Activated CD4-positive, alpha-beta memory T cell treated with anti-CD3 and anti-CD28 coated beads for 36 hours (primary cell): ENCODE data around the gene RPS21. TPM values are rescaled to one million over a fixed set of nuclear protein-coding genes. Genes with fewer than 3 reads are reported as not detected.

Source experiments
- CTCF ChIA-PET: fragments of 350-600 bp; sonication (Branson Sonifier 250); formaldehyde crosslinking; loops from one replicate; lab custom pipeline; 2021; ENCODE audit warnings: antibody characterized with exemption, inconsistent platforms; lab: Charles Lee
- POLR2A ChIA-PET: fragments of 350-600 bp; sonication (Branson Sonifier 250); formaldehyde crosslinking; loops from one replicate; lab custom pipeline; 2021; ENCODE audit warnings: antibody characterized with exemption; lab: Charles Lee
- DNase-seq: peaks from one replicate; pipeline ENCODE4 v3.0.0-alpha.2; 2020
- H3K27ac Mint-ChIP-seq: one replicate; pipeline ENCODE4 v1.8.0; 2021; ENCODE audit warnings: mixed read lengths
- H3K27me3 Mint-ChIP-seq: one replicate; pipeline ENCODE4 v1.8.0; 2021; ENCODE audit warnings: mixed read lengths
- H3K36me3 Mint-ChIP-seq: one replicate; pipeline ENCODE4 v1.8.0; 2021; ENCODE audit warnings: mixed read lengths
- H3K4me1 Mint-ChIP-seq: one replicate; pipeline ENCODE4 v1.8.0; 2021; ENCODE audit warnings: low read depth, mixed read lengths
- H3K4me3 Mint-ChIP-seq: one replicate; pipeline ENCODE4 v1.8.0; 2021; ENCODE audit warnings: mild to moderate bottlenecking, mixed read lengths
- H3K9me3 Mint-ChIP-seq: one replicate; pipeline ENCODE4 v1.8.0; 2021; ENCODE audit warnings: mixed read lengths
- intact Hi-C: fragments of 100-400 bp; cut with micrococcal nuclease; formaldehyde crosslinking; loops from one replicate; pipeline ENCODE4 v1.15.1; 2023
- total RNA-seq, 2 experiments: library from RNA; stranded (reverse); gene quantifications; one replicate each; pipeline ENCODE4 v1.2.3, GENCODE V29; 2021

The RPS21 gene
- total RNA-seq, 2 experiments from 2014 or later: 2,488 to 2,529 TPM

DNA sequence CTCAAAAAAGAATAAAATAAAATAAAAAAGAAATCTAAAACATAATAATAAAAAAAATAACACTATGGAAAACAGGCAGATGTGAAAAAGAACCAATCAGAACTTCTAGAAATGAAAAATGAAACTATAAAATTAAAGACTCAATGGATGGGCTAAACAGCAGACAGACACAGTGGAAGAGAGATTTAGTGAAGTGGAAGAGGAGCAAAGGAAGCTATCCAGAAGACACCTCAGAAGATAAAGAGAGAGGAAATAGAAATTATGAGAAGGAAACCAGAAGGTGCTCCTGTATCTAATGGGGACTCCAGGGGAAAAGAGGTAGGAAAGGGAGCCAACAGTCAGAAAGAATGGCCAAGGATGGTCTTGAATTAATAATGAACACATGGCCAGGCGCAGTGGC lies 38.3 kb upstream of the RPS21 start:
- ChIA-PET CTCF (no interaction called here), POLR2A (no interaction called here)
- intact Hi-C loops: no loop called here
- no peak overlapping the region for H3K27ac Mint-ChIP-seq
- no peak overlapping the region for H3K4me3 Mint-ChIP-seq
- no peak for DNase-seq
- H3K36me3 Mint-ChIP-seq: no peaks in the 10 kb centered on the region
- H3K4me1 Mint-ChIP-seq: no peaks in the 10 kb centered on the region
- peaks cover 11% of the 10 kb centered on the region for H3K9me3 Mint-ChIP-seq
- no peaks in the 10 kb centered on the region for H3K27me3 Mint-ChIP-seq

DNA sequence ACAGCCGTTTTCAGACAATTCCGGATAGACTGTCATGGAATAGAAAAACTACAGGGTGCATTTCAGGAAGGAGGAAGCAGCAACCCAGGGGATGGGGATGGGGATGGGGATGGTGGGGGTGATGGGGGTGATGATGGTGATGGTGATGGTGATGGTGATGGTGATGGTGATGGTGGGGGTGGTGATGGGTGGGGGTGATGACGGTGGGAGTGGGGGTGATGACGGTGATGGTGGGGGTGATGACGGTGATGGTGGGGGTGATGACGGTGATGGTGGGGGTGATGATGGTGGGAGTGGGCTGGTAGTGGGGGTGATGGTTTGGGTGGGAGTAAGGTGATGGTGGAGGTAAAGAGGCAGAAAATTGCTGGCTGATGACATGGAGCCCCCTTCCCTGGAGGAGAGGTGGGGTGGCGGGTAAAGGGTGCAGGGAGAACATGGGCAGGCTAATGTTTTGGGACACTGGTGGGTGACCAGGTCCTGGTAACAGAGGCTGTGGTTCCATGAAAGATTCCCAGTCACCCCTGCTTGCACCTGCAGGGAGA lies 37.3 kb upstream of the RPS21 start:
- Mint-ChIP-seq H3K4me1 (no peaks in the 10 kb centered on the region), H3K27ac (no peak overlapping the region), H3K36me3 (no peaks in the 10 kb centered on the region), H3K4me3 (no peak overlapping the region), H3K27me3 (no peaks in the 10 kb centered on the region), H3K9me3 (peaks cover 11% of the 10 kb centered on the region)
- CTCF ChIA-PET: no interaction called here
- POLR2A ChIA-PET: no interaction called here
- no peak for DNase-seq
- intact Hi-C loops: no loop called here

DNA sequence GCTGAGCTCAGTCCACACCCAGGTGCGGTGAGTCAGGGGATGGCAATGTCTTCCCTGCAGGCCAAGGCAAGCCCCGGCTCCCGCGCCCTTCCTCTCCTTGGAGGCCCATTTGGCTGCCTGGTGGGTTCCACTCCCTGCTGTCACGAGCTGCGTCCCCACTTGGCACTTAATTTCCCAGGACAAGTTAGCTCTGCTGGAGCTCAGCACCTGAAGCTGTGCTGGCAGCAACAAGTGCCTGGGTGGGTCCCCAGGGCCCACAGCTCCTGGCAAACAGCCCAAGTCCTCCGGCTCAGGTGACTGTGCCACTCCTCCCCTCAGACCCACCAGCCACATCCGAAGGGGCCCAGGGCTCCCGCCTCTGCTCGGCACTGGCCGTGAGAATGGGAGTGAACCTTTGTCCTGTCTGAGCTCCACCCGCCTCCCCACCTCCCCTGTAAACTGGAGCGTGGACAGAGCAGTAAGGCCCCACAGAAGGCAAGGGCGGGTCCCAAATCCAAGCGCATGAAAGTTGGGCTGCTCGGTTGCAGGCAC lies 36.7 kb upstream of the RPS21 start:
- no peaks in the 10 kb centered on the region for H3K27me3 Mint-ChIP-seq
- H3K4me3 Mint-ChIP-seq: no peak overlapping the region
- H3K36me3 Mint-ChIP-seq: no peaks in the 10 kb centered on the region
- no peak overlapping the region for H3K27ac Mint-ChIP-seq
- ChIA-PET POLR2A (no interaction called here), CTCF (no interaction called here)
- peaks cover 11% of the 10 kb centered on the region for H3K9me3 Mint-ChIP-seq
- intact Hi-C loops: no loop called here
- no peaks in the 10 kb centered on the region for H3K4me1 Mint-ChIP-seq
- no peak for DNase-seq

DNA sequence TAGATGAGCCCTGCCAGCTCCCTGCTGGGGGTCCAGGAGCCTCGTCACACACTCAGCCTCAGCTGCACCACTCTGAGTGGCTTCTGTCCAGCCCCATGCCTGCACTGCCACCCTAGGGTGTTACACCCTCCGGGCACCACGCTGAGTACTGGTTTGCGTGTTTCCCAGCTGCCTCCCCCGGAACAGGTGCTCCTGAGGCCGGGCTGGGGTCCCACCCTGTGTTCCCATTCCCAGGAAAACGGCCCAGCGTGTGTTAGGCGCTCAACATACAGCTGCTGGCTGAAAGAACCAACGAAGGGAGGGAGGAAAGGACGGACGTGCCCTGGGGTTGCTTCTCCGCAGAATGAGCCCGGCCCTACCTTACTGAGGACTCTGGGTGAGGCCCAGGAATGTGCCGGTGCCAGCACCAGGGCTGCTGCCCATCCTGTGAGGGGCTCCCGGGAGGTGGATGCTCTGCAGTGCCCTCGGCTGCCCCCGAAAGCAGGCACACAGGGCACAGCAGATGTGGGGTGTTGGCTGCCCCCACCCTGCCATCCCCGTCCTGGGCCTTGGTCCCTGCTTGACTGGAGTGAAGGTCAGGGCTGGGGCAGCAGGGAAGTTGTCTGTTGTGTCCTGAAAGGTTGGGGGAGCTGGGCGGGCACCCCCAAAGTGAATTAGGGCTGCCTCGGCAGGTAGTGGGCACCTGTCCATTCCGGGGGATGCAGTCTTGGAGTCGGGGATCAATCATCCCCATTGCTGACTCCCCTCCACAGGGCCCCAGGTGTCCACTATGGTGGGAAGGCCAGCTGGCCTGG lies 36.1 kb upstream of the RPS21 start:
- no peak overlapping the region for H3K27ac Mint-ChIP-seq
- CTCF ChIA-PET: no interaction called here
- no peaks in the 10 kb centered on the region for H3K4me1 Mint-ChIP-seq
- H3K4me3 Mint-ChIP-seq: no peak overlapping the region
- no peaks in the 10 kb centered on the region for H3K27me3 Mint-ChIP-seq
- no peaks in the 10 kb centered on the region for H3K36me3 Mint-ChIP-seq
- H3K9me3 Mint-ChIP-seq: peaks cover 11% of the 10 kb centered on the region
- no peak for DNase-seq
- POLR2A ChIA-PET: no interaction called here
- intact Hi-C loops: no loop called here

DNA sequence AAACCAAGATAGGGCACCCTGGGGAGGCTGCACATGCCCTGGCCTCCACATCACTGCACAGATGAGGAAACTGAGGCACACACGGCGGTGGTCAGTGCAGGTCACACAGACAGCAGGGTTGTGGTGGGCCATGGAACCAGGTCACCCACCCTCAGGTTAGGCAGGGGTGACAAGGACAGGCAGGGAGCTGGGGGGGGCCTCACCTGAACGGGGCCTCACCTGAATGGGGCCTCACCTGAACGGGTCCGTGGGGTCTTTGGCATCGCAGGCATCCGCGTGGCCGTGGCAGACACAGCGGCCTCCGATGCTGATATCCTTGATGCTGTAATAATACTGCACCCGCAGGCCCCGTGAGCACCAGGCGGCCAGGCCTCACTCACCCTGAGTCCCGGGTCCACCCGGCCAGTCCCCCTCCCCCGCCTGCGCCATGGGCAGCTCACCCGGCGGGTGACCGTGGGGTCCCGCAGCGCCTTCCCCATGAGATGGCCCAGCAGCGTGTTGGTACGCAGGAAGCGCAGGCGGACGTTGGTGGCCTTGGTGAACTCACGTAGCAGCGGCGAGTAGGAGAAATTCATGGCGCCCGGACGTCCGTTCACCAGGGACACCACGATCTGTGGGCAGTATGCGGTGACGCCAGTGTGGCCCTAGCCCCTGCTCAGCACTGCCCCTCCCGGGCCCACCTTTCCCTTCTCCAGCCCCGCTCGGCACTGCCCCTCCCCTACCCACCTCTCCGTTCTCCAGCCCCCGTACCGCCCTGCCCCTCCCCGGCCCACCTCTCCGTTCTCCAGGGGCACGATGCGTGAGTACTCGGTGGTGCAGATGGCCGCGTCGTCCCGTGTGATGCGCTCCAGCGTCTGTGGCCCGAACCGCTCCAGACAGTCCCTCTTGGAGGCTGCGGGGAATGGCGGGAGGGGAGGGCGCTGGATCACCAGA lies 35.2 kb upstream of the RPS21 start:
- ChIA-PET POLR2A (no interaction called here), CTCF (no interaction called here)
- H3K4me3 Mint-ChIP-seq: no peak overlapping the region
- intact Hi-C loops: no loop called here
- H3K9me3 Mint-ChIP-seq: peaks cover 11% of the 10 kb centered on the region
- peaks cover 2% of the 10 kb centered on the region for H3K27me3 Mint-ChIP-seq
- H3K36me3 Mint-ChIP-seq: no peaks in the 10 kb centered on the region
- H3K4me1 Mint-ChIP-seq: no peaks in the 10 kb centered on the region
- H3K27ac Mint-ChIP-seq: no peak overlapping the region
- no peak for DNase-seq

DNA sequence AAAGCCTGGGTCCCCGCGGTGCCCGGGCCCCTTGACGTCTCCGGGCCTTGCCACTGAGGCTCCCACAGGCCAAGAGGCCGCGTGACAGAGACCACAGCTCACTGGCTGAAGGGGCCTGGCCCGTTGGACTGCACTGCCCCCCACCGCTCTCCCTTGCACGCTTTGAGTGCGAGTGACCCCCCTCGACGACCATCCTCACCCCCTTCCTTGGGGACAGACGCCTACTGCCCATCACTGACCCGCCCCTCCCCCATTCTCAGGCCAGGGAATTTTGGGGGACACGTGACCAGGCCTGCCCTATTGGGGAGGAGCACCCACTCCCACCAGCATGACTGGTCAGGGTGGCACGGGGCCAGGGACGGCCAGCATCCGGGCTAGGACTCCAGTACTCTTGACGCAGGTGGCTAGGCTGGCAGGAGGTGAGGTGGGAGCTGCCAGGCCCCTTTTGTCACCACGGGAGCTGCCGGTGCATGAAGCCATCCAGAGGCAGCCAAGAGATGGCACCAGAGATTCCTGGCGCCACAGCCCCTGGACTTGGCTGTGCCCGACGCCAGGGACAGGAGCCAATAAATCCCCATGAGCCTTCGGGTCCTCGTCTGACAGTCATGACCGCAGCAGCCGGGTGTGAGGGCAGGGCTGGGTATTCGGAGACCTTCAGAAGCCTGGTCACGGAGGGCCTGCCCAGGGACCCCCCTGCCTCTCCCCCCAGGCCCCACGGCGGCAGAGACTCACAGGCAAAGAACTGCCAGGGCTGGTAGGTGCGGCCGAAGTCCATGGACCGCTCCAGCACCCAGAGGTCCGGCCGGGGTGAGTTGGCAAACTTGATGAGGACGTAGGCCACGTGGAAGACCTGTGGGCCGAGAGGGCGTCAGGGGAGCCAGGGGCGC lies 34.3 kb upstream of the RPS21 start:
- Mint-ChIP-seq H3K27ac (no peak overlapping the region), H3K36me3 (no peaks in the 10 kb centered on the region), H3K9me3 (peaks cover 11% of the 10 kb centered on the region), H3K27me3 (peaks cover 2% of the 10 kb centered on the region), H3K4me3 (no peak overlapping the region), H3K4me1 (no peaks in the 10 kb centered on the region)
- CTCF ChIA-PET: no interaction called here
- intact Hi-C loops: no loop called here
- no peak for DNase-seq
- POLR2A ChIA-PET: no interaction called here

DNA sequence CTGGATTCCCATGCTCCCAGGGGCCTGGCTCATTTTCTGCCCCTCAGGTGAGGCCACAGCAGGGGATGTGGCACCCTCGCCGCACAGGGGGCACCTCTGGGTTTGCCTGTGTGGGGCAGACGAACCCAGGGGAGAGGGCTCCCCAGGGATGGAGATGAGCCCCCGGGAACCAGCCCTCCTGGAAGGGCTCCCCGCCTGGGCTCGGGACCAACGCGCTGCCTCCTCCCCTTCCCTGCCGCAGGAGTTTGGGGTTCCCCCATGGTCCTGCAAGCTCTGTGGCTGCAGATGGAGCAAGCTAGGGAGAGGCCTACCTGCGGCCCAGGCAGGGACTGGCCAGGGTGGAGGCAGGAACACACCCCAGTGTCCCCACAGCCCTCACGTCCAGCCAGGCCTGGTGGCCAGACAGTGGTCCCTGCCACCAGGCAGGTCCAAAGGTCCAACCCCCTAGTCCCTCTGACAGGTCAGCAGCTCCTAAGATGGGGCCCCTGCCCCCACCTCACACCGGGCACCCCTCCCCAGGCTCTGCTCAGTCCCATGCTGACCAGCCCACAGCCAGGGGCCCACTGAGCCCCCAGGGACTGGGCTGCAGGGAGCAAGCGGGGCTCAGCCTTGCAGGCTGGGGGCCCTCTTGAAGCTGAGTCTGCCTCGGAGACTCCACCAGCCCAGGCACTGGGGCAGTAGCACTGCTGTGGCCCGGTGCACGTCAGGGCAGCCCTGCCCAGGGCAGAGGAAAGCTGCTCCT lies 33.4 kb upstream of the RPS21 start:
- intact Hi-C loops: no loop called here
- no peaks in the 10 kb centered on the region for H3K36me3 Mint-ChIP-seq
- peaks cover 2% of the 10 kb centered on the region for H3K27me3 Mint-ChIP-seq
- no peak overlapping the region for H3K4me3 Mint-ChIP-seq
- no peaks in the 10 kb centered on the region for H3K4me1 Mint-ChIP-seq
- no peak overlapping the region for H3K27ac Mint-ChIP-seq
- H3K9me3 Mint-ChIP-seq: peaks cover 6% of the 10 kb centered on the region
- POLR2A ChIA-PET: no interaction called here
- no peak for DNase-seq
- CTCF ChIA-PET: no interaction called here

DNA sequence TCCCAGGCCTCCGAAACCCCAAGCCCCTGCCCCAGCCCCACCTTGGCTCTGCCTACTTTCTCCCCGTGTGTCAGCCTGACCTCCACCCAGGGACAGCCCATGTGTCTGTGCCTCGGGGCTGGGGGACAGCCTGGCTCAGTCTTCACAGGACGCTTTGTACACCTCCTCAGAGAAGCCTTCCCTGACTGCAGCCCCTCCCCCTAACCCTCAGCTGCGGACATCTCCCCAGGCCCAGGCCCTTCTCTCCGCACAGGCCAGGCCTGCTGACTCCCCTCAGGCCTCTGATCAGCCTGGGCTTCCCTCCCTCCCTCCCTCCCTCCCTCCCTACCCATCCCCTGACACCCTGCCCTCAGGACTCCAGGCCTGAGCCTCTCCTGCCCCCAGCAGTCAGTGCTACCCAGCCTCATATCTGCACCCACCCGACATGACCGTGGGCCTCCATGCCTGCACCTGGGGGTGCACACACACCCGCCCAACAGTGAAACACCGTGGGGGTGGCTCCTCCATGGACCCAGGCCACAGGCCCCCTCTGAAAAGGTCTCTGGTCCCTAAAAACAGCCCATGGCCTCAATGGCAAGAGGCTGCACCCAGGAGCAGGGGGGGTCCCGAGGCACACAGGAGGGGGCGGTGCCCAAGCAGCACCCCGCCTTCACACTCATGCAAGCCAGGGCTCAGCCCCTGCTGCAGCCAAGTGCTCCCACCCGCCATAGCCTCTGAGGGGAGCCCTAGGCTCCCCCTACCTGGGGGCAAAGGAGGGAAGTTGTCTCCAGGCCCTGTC lies 32.7 kb upstream of the RPS21 start:
- Mint-ChIP-seq H3K4me1 (no peaks in the 10 kb centered on the region), H3K9me3 (peaks cover 2% of the 10 kb centered on the region), H3K27me3 (peaks cover 3% of the 10 kb centered on the region), H3K4me3 (no peak overlapping the region), H3K27ac (no peak overlapping the region), H3K36me3 (no peaks in the 10 kb centered on the region)
- POLR2A ChIA-PET: no interaction called here
- CTCF ChIA-PET: no interaction called here
- intact Hi-C loops: no loop called here
- DNase-seq: no peak

DNA sequence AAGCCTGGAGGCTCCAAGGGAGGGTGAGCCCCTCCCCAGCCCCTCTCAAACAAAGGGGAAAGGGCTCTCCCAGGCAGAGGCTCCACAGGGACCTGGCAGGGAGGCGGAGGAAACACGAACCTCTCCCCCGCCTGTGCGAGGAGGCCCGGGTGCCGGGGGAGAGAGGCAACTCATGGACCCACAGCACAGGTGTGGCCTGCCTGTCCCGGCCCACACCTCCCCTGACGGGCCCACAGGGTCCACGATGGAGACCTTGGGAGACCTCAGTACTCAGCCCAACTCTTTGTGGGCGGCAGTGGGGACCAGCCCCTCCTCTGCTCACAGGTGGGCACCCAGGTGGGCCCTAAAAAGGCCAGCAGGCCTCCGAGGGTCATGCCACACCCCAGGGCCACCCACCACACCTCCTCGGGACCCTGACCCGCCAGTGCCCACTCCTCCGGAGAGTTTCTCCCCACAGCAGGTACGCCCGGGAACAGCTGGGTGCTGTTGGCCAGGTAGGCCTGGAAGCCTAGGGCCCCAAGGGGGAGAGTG lies 32.0 kb upstream of the RPS21 start:
- CTCF ChIA-PET: no interaction called here
- H3K9me3 Mint-ChIP-seq: no peaks in the 10 kb centered on the region
- intact Hi-C loops: no loop called here
- no peaks in the 10 kb centered on the region for H3K4me1 Mint-ChIP-seq
- H3K36me3 Mint-ChIP-seq: no peaks in the 10 kb centered on the region
- peaks cover 3% of the 10 kb centered on the region for H3K27me3 Mint-ChIP-seq
- no peak overlapping the region for H3K4me3 Mint-ChIP-seq
- DNase-seq: no peak
- POLR2A ChIA-PET: no interaction called here
- H3K27ac Mint-ChIP-seq: no peak overlapping the region

DNA sequence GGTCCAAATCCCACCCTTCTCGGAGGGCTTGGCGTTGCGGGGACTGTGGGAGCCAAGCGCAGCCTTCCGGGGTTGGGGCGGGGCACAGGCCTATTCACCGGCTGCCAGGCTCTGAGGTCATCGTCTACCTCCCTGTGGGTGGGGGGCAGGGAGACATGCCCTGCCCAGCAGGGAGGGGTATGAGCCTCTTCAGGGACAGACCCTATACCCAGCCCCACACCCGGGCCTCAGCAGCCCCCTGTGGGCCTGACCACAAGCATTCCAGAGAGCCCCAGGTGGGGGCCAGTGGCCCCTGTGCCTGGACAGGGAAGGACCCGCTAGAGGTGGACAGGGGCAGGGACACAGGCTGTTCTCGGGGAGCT lies 31.4 kb upstream of the RPS21 start:
- no peaks in the 10 kb centered on the region for H3K9me3 Mint-ChIP-seq
- H3K4me3 Mint-ChIP-seq: no peak overlapping the region
- no peak overlapping the region for H3K27ac Mint-ChIP-seq
- DNase-seq: no peak
- POLR2A ChIA-PET: no interaction called here
- CTCF ChIA-PET: no interaction called here
- H3K27me3 Mint-ChIP-seq: peaks cover 3% of the 10 kb centered on the region
- H3K36me3 Mint-ChIP-seq: no peaks in the 10 kb centered on the region
- no peaks in the 10 kb centered on the region for H3K4me1 Mint-ChIP-seq
- intact Hi-C loops: no loop called here
